Measurements from ENCODE around the gene CLIC3. TPM values are rescaled to one million over a fixed set of nuclear protein-coding genes. Genes with fewer than 3 reads are reported as not detected.

Gene CLIC3
- total RNA-seq, 3 donors from 2014 or later (not counting 1 experiment from before 2014, with no cell fraction given) = 144 to 286 (median 161) TPM

GRCh38 chr9:137026828-137027227 lies 30.5 kb upstream of the CLIC3 start:
- H3K4me1 ChIP-seq (ENCODE audit: control insufficient read depth, insufficient read depth, low read length) = peaks cover 69% of the 10 kb centered on the region
- H3K36me3 Mint-ChIP-seq = no peaks in the 10 kb centered on the region
- ATAC-seq = no peak
- no peaks in the 10 kb centered on the region for H3K27me3 ChIP-seq (ENCODE audit: control insufficient read depth, insufficient read depth, low read length)
- intact Hi-C loops (cut with micrococcal nuclease) = no loop called here
- TF ChIP-seq CTCF (IDR thresholded peaks at IDR 0.05) = no peak
- H3K4me3 Mint-ChIP-seq = peak overlapping the region; percentile 90
- H3K27ac ChIP-seq (ENCODE audit: low read length) = no peak overlapping the region
- no peaks in the 10 kb centered on the region for H3K27me3 Mint-ChIP-seq (ENCODE audit: low read depth in 2 of 2)
- peak in 1 of 2 donors; percentile 23 for DNase-seq
- no peaks in the 10 kb centered on the region for H3K9me3 ChIP-seq (ENCODE audit: control insufficient read depth, insufficient read depth, low read length)
- H3K4me3 ChIP-seq (ENCODE audit: low read length) = peak overlapping the region; percentile 38
- peaks cover 22 to 58% of the 10 kb centered on the region in 2 donors for H3K4me1 Mint-ChIP-seq
- peaks cover 4% of the 10 kb centered on the region for H3K36me3 ChIP-seq (ENCODE audit: control insufficient read depth, insufficient read depth, low read length)
- peak overlapping the region; percentile 66 to 72 for H3K27ac Mint-ChIP-seq
- 72% methylated on average over 4 of the region's 4 CpGs for WGBS (ENCODE audit: insufficient coverage)
- no peaks in the 10 kb centered on the region for H3K9me3 Mint-ChIP-seq

GRCh38 chr9:137026384-137026783 lies 30.0 kb upstream of the CLIC3 start:
- Histone ChIP-seq H3K27ac (ENCODE audit: low read length) (no peak overlapping the region), H3K9me3 (ENCODE audit: control insufficient read depth, insufficient read depth, low read length) (no peaks in the 10 kb centered on the region), H3K4me1 (ENCODE audit: control insufficient read depth, insufficient read depth, low read length) (peaks cover 69% of the 10 kb centered on the region), H3K27me3 (ENCODE audit: control insufficient read depth, insufficient read depth, low read length) (no peaks in the 10 kb centered on the region), H3K4me3 (ENCODE audit: low read length) (no peak overlapping the region), H3K36me3 (ENCODE audit: control insufficient read depth, insufficient read depth, low read length) (peaks cover 4% of the 10 kb centered on the region)
- H3K9me3 Mint-ChIP-seq = no peaks in the 10 kb centered on the region
- DNase-seq = no peak
- H3K36me3 Mint-ChIP-seq = no peaks in the 10 kb centered on the region
- H3K27ac Mint-ChIP-seq = peak overlapping the region in 1 of 2 donors; percentile 72
- no peaks in the 10 kb centered on the region for H3K27me3 Mint-ChIP-seq (ENCODE audit: low read depth in 2 of 2)
- peaks cover 22 to 58% of the 10 kb centered on the region in 2 donors for H3K4me1 Mint-ChIP-seq
- no peak for TF ChIP-seq CTCF (IDR thresholded peaks at IDR 0.05)
- peak overlapping the region; percentile 90 for H3K4me3 Mint-ChIP-seq
- ATAC-seq = no peak
- intact Hi-C loops (cut with micrococcal nuclease) = no loop called here
- WGBS (ENCODE audit: insufficient coverage) = 82% methylated on average over 2 of the region's 2 CpGs

GRCh38 chr9:137025517-137025966 lies 29.2 kb upstream of the CLIC3 start:
- H3K27me3 Mint-ChIP-seq (ENCODE audit: low read depth in 2 of 2) = no peaks in the 10 kb centered on the region
- Histone ChIP-seq H3K27ac (ENCODE audit: low read length) (no peak overlapping the region), H3K4me1 (ENCODE audit: control insufficient read depth, insufficient read depth, low read length) (peaks cover 61% of the 10 kb centered on the region), H3K27me3 (ENCODE audit: control insufficient read depth, insufficient read depth, low read length) (no peaks in the 10 kb centered on the region), H3K36me3 (ENCODE audit: control insufficient read depth, insufficient read depth, low read length) (peaks cover 10% of the 10 kb centered on the region), H3K4me3 (ENCODE audit: low read length) (no peak overlapping the region), H3K9me3 (ENCODE audit: control insufficient read depth, insufficient read depth, low read length) (no peaks in the 10 kb centered on the region)
- H3K9me3 Mint-ChIP-seq = no peaks in the 10 kb centered on the region
- WGBS (ENCODE audit: insufficient coverage) = 71% methylated on average over 21 of the region's 21 CpGs
- H3K27ac Mint-ChIP-seq = no peak overlapping the region
- peaks cover 17 to 52% of the 10 kb centered on the region in 2 donors for H3K4me1 Mint-ChIP-seq
- intact Hi-C loops (cut with micrococcal nuclease) = no loop called here
- H3K36me3 Mint-ChIP-seq = no peaks in the 10 kb centered on the region
- DNase-seq (peak in 1 of 2 donors; percentile 40), ATAC-seq (no peak)
- no peak overlapping the region for H3K4me3 Mint-ChIP-seq
- TF ChIP-seq CTCF (IDR thresholded peaks at IDR 0.05) = no peak

- 93% methylated on average over 15 of the region's 15 CpGs for WGBS (ENCODE audit: insufficient coverage)
- no peaks in the 10 kb centered on the region for H3K27me3 Mint-ChIP-seq (ENCODE audit: low read depth in 2 of 2)
Measured at GRCh38 chr9:137023583-137023991, 27.2 kb upstream of the CLIC3 start.

More at GRCh38 chr9:137023583-137023991, 27.2 kb upstream of the CLIC3 start:
- H3K4me3 ChIP-seq (ENCODE audit: low read length) = no peak overlapping the region
- H3K27ac Mint-ChIP-seq = peak overlapping the region in 1 of 2 donors; percentile 29
- peaks cover 24% of the 10 kb centered on the region for H3K36me3 ChIP-seq (ENCODE audit: control insufficient read depth, insufficient read depth, low read length)
- no peak overlapping the region for H3K27ac ChIP-seq (ENCODE audit: low read length)
- DNase-seq (no peak), ATAC-seq (no peak)
- H3K4me1 Mint-ChIP-seq = peaks cover 9 to 33% of the 10 kb centered on the region in 2 donors
- intact Hi-C loops (cut with micrococcal nuclease) = no loop called here
- H3K4me1 ChIP-seq (ENCODE audit: control insufficient read depth, insufficient read depth, low read length) = peaks cover 42% of the 10 kb centered on the region
- H3K27me3 ChIP-seq (ENCODE audit: control insufficient read depth, insufficient read depth, low read length) = no peaks in the 10 kb centered on the region
- no peak for TF ChIP-seq CTCF (IDR thresholded peaks at IDR 0.05)
- no peaks in the 10 kb centered on the region for H3K36me3 Mint-ChIP-seq
- no peaks in the 10 kb centered on the region for H3K9me3 Mint-ChIP-seq
- H3K9me3 ChIP-seq (ENCODE audit: control insufficient read depth, insufficient read depth, low read length) = no peaks in the 10 kb centered on the region
- H3K4me3 Mint-ChIP-seq = no peak overlapping the region
